Measurements from ENCODE around the gene HADH. TPM values are rescaled to one million over a fixed set of nuclear protein-coding genes. Genes with fewer than 3 reads are reported as not detected.

Gene HADH
- total and polyA plus RNA-seq, 2 donors, result 25.7 to 41.2 TPM

GRCh38 chr4:107989162-107989536 is 540 bp upstream of the HADH start:
- H3K27me3 ChIP-seq (ENCODE audit: control insufficient read depth in 2 of 2, insufficient read depth in 1 of 2, low read length in 1 of 2), result no peaks in the 10 kb centered on the region
- H3K27ac ChIP-seq (ENCODE audit: low read depth in 1 of 2, low read length in 1 of 2), result peak overlapping the region; percentile 48 to 73
- H3K36me3 ChIP-seq (ENCODE audit: control insufficient read depth in 2 of 2, insufficient read depth in 2 of 2, low read length in 1 of 2), result no peaks in the 10 kb centered on the region
- DNase-seq (ENCODE audit: low read depth in 6 of 9, low spot score in 9 of 9), result no peak
- peak overlapping the region; percentile 76 to 90 for H3K4me3 ChIP-seq (ENCODE audit: low read length in 2 of 2)
- WGBS, result 20% methylated on average over 8 of the region's 8 CpGs
- H3K9me3 ChIP-seq (ENCODE audit: control insufficient read depth in 2 of 2, insufficient read depth in 1 of 2, low read length in 1 of 2), result no peaks in the 10 kb centered on the region
- H3K4me1 ChIP-seq (ENCODE audit: control insufficient read depth in 2 of 2, insufficient read depth in 2 of 2, low read length in 2 of 2), result peaks cover 32 to 38% of the 10 kb centered on the region in 2 donors

DNA sequence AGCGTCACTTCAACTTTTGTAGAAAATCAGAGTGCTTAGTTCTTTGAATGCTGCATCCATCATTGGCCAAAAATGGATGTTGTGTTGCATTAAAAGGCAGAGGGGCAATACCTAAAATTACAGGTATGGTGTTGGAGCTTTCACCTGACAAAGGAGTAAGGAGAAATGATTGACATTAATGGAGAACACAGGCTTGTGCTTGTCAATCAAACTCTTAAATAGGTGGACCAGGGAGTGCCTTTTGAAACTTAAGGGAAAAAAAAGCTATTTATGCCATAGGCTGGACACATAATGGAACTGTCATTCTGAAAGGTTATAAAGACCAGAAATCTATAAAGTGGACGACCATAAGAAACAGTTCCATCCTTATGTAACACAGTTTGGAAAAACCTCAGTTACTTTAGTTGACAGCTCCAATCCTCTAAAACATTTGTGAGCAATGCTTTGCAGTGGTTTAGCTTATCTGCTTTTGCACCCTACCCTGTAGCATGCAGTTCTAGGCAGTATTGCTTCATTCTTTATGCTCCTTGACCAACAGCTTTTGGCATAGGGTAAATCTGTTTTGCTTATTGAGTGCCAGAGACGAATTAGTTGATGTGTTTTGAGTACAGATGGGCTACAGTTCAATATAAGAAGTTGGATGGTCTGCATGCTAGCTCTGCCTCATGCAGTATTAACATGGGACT is 2.4 kb downstream of the HADH start:
- peaks cover 46 to 60% of the 10 kb centered on the region in 2 donors for H3K4me1 ChIP-seq (ENCODE audit: control insufficient read depth in 2 of 2, insufficient read depth in 2 of 2, low read length in 2 of 2)
- H3K4me3 ChIP-seq (ENCODE audit: low read length in 2 of 2), result peak overlapping the region in 1 of 2 donors; percentile 90
- H3K9me3 ChIP-seq (ENCODE audit: control insufficient read depth in 2 of 2, insufficient read depth in 1 of 2, low read length in 1 of 2), result no peaks in the 10 kb centered on the region
- peak overlapping the region in 1 of 2 donors; percentile 0 for H3K27ac ChIP-seq (ENCODE audit: low read depth in 1 of 2, low read length in 1 of 2)
- WGBS, result 91% methylated on average over 3 of the region's 3 CpGs
- no peak for DNase-seq (ENCODE audit: low read depth in 6 of 9, low spot score in 9 of 9)
- no peaks in the 10 kb centered on the region for H3K27me3 ChIP-seq (ENCODE audit: control insufficient read depth in 2 of 2, insufficient read depth in 1 of 2, low read length in 1 of 2)
- H3K36me3 ChIP-seq (ENCODE audit: control insufficient read depth in 2 of 2, insufficient read depth in 2 of 2, low read length in 1 of 2), result peaks cover 0 to 15% of the 10 kb centered on the region in 2 donors

DNA sequence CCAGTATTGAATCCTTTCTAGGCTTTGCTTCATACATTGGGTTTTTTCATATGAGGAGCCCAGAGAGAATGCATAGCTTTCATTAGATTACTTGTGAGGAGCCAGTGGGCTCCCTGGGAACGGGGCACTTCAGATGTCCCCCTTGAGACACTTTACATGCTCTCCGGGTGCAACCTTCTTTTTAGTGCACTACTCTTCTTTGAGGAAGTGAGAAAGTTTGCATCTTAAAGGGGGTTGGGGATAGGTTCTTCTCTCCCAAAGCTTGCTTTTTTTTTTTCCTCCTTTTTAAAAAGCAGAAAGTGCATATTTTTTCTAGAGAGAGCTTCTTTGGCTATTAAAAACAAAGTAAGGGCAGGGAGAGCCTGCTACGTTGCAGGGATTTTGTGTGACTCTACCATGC is 4.3 kb downstream of the HADH start:
- Histone ChIP-seq H3K27ac (ENCODE audit: low read depth in 1 of 2, low read length in 1 of 2) (peak overlapping the region; percentile 22 to 42), H3K4me3 (ENCODE audit: low read length in 2 of 2) (peak overlapping the region in 1 of 2 donors; percentile 33), H3K27me3 (ENCODE audit: control insufficient read depth in 2 of 2, insufficient read depth in 1 of 2, low read length in 1 of 2) (no peaks in the 10 kb centered on the region), H3K4me1 (ENCODE audit: control insufficient read depth in 2 of 2, insufficient read depth in 2 of 2, low read length in 2 of 2) (peaks cover 54 to 63% of the 10 kb centered on the region in 2 donors), H3K36me3 (ENCODE audit: control insufficient read depth in 2 of 2, insufficient read depth in 2 of 2, low read length in 1 of 2) (peaks cover 2 to 31% of the 10 kb centered on the region in 2 donors), H3K9me3 (ENCODE audit: control insufficient read depth in 2 of 2, insufficient read depth in 1 of 2, low read length in 1 of 2) (no peaks in the 10 kb centered on the region)
- peak in 1 of 9 donors; percentile 45 for DNase-seq (ENCODE audit: low read depth in 6 of 9, low spot score in 9 of 9)
- 29% methylated on average over 3 of the region's 3 CpGs for WGBS

DNA sequence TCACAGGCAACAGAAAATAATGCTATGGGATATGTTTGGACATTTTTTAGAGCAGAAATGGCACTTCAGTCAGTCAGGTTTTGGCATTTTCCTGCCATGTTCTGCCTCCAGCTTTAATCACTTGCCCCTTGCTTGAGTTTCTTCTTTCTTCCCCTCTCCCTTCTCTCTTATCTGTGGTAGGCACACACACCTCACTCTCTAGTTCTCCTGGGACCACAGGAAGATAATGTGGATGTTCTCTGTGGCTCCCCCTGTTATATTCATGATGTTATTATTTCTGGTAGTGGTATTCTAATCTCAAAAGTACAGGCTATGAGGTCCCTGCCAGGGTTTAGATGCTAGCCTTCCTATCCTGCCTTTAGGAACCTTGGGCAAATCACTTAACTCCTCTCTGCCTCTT is 5.2 kb downstream of the HADH start:
- H3K27ac ChIP-seq (ENCODE audit: low read depth in 1 of 2, low read length in 1 of 2), result no peak overlapping the region
- H3K4me3 ChIP-seq (ENCODE audit: low read length in 2 of 2), result no peak overlapping the region
- no peak for DNase-seq (ENCODE audit: low read depth in 6 of 9, low spot score in 9 of 9)
- H3K9me3 ChIP-seq (ENCODE audit: control insufficient read depth in 2 of 2, insufficient read depth in 1 of 2, low read length in 1 of 2), result no peaks in the 10 kb centered on the region
- peaks cover 4 to 35% of the 10 kb centered on the region in 2 donors for H3K36me3 ChIP-seq (ENCODE audit: control insufficient read depth in 2 of 2, insufficient read depth in 2 of 2, low read length in 1 of 2)
- peaks cover 52 to 58% of the 10 kb centered on the region in 2 donors for H3K4me1 ChIP-seq (ENCODE audit: control insufficient read depth in 2 of 2, insufficient read depth in 2 of 2, low read length in 2 of 2)
- no peaks in the 10 kb centered on the region for H3K27me3 ChIP-seq (ENCODE audit: control insufficient read depth in 2 of 2, insufficient read depth in 1 of 2, low read length in 1 of 2)

DNA sequence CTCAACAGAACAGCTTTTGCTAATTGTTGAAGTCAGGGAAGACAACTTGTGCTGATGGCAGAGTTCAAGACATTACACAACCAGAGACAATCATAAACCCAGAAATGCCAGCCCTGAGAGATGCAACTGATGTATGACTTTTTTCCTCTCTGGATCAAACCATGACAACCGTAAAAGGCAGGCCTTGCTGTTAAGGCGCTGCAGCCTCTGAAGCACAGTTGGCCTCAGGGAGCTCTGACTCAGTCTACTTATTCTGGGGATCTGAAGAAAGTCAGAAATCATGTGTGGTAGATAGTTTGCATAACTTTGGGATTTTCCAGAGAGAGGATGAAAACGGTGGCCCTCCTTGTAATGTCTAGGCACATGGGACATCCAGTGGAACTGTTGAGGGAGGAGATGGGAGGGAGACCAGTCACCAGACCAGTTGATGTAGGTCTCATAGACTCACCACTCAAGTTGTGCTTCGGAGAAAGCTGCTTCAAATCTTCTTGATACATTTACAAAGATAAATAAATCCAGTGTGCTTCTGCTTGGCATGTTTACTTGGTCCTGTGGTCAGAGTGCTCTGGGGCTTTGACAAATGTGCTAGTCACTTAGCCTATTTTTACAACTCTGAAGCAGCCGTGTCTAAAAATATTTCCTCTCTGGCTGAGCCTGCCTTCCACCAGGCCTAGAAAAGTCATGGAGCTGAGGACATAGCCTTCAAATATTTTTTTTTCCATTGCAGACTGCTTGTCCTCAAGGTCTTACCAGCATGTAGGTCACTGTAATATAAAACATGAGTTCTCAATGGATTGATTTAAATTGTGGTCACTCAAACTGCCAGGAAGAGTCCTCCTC is 7.5 kb downstream of the HADH start:
- WGBS, result 81% methylated on average over 5 of the region's 5 CpGs
- H3K9me3 ChIP-seq (ENCODE audit: control insufficient read depth in 2 of 2, insufficient read depth in 1 of 2, low read length in 1 of 2), result no peaks in the 10 kb centered on the region
- H3K27me3 ChIP-seq (ENCODE audit: control insufficient read depth in 2 of 2, insufficient read depth in 1 of 2, low read length in 1 of 2), result no peaks in the 10 kb centered on the region
- no peak overlapping the region for H3K27ac ChIP-seq (ENCODE audit: low read depth in 1 of 2, low read length in 1 of 2)
- peaks cover 42 to 45% of the 10 kb centered on the region in 2 donors for H3K4me1 ChIP-seq (ENCODE audit: control insufficient read depth in 2 of 2, insufficient read depth in 2 of 2, low read length in 2 of 2)
- DNase-seq (ENCODE audit: low read depth in 6 of 9, low spot score in 9 of 9), result peak in 1 of 9 donors; percentile 51
- H3K36me3 ChIP-seq (ENCODE audit: control insufficient read depth in 2 of 2, insufficient read depth in 2 of 2, low read length in 1 of 2), result peaks cover 4 to 45% of the 10 kb centered on the region in 2 donors
- H3K4me3 ChIP-seq (ENCODE audit: low read length in 2 of 2), result no peak overlapping the region

DNA sequence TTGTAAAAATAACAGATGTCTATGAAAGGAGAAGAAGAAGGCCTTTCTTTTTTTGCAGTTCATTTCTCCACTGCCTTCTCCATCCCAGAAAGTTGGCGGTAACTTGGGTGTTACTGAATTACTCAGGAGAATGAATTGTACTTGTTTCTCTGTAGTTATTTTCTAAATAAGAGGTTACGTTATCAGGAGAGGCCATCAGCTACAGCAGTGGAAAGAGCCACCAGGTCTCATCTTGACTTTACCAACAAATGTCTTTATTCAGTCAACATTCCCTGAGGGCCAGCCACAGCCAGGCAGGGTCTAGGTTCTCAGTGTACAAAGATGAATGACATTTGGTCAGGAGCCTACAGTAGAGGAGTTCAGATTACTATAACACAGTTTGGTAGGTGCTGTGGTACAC is 8.1 kb downstream of the HADH start:
- Histone ChIP-seq H3K4me1 (ENCODE audit: control insufficient read depth in 2 of 2, insufficient read depth in 2 of 2, low read length in 2 of 2) (peaks cover 40 to 43% of the 10 kb centered on the region in 2 donors), H3K27ac (ENCODE audit: low read depth in 1 of 2, low read length in 1 of 2) (no peak overlapping the region), H3K9me3 (ENCODE audit: control insufficient read depth in 2 of 2, insufficient read depth in 1 of 2, low read length in 1 of 2) (no peaks in the 10 kb centered on the region), H3K4me3 (ENCODE audit: low read length in 2 of 2) (no peak overlapping the region), H3K36me3 (ENCODE audit: control insufficient read depth in 2 of 2, insufficient read depth in 2 of 2, low read length in 1 of 2) (peaks cover 5 to 48% of the 10 kb centered on the region in 2 donors), H3K27me3 (ENCODE audit: control insufficient read depth in 2 of 2, insufficient read depth in 1 of 2, low read length in 1 of 2) (no peaks in the 10 kb centered on the region)
- 100% methylated on average over 2 of the region's 2 CpGs for WGBS
- no peak for DNase-seq (ENCODE audit: low read depth in 6 of 9, low spot score in 9 of 9)

DNA sequence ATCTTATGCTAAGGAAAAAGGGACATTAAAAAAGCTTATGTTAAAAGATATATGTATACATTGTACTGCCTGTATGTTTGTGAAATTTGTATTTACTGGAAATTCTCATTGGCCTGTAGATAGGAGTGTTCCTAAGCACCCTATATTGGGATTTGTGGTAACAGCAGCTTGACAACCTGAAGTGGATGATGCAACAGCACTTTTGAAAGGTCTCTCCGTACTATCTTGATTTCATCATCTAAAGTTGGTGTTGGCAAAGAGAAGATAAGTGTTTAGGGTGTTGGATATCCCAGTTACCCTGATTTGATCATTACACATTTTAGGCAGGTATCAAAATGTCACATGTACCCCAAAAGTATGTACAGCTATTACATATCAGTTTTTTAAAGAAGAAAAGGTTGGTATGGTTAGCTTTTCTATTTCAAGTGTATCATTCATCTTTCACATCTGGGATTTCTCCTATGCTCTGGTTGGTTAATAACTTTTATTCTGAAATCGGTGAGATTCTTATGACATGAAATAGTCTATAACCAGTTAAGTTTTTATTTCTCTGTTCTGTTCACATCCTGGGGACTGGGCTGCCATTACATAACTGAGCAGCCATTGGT is 10.3 kb downstream of the HADH start:
- no peak for DNase-seq (ENCODE audit: low read depth in 6 of 9, low spot score in 9 of 9)
- no peak overlapping the region for H3K27ac ChIP-seq (ENCODE audit: low read depth in 1 of 2, low read length in 1 of 2)
- no peak overlapping the region for H3K4me3 ChIP-seq (ENCODE audit: low read length in 2 of 2)
- no peaks in the 10 kb centered on the region for H3K9me3 ChIP-seq (ENCODE audit: control insufficient read depth in 2 of 2, insufficient read depth in 1 of 2, low read length in 1 of 2)
- no peaks in the 10 kb centered on the region for H3K27me3 ChIP-seq (ENCODE audit: control insufficient read depth in 2 of 2, insufficient read depth in 1 of 2, low read length in 1 of 2)
- 94% methylated on average over 2 of the region's 2 CpGs for WGBS
- peaks cover 40 to 45% of the 10 kb centered on the region in 2 donors for H3K4me1 ChIP-seq (ENCODE audit: control insufficient read depth in 2 of 2, insufficient read depth in 2 of 2, low read length in 2 of 2)
- H3K36me3 ChIP-seq (ENCODE audit: control insufficient read depth in 2 of 2, insufficient read depth in 2 of 2, low read length in 1 of 2), result peaks cover 6 to 45% of the 10 kb centered on the region in 2 donors

DNA sequence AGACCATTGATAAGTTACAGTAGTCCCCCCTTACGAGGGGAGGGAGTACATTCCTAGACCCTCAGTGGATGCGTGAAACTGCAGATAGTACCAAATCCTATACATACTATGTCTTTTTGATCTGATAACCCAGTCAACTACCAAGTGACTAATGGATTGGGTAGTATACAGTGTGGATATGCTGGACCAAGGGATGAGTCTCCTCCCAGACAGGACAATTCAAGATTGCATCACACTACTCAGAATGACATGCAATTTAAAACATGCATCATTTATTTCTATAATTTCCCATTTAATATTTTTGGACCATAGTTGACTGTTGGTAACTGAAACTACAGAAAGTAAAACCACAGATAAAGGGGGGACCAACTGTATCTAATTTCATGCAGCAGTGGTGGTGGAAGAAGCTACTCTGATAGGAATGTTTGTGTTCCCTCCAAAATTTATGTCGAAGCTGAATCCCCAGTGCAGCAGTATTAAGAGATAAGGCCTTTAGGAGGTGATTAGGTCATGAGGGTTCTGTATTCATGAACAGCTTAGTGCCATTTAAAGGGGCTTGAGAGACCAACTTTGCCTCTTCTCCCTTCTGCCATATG is 11.9 kb downstream of the HADH start:
- peaks cover 6 to 37% of the 10 kb centered on the region in 2 donors for H3K36me3 ChIP-seq (ENCODE audit: control insufficient read depth in 2 of 2, insufficient read depth in 2 of 2, low read length in 1 of 2)
- 94% methylated on average over 3 of the region's 3 CpGs for WGBS
- peaks cover 48 to 49% of the 10 kb centered on the region in 2 donors for H3K4me1 ChIP-seq (ENCODE audit: control insufficient read depth in 2 of 2, insufficient read depth in 2 of 2, low read length in 2 of 2)
- no peak overlapping the region for H3K4me3 ChIP-seq (ENCODE audit: low read length in 2 of 2)
- no peak overlapping the region for H3K27ac ChIP-seq (ENCODE audit: low read depth in 1 of 2, low read length in 1 of 2)
- no peaks in the 10 kb centered on the region for H3K27me3 ChIP-seq (ENCODE audit: control insufficient read depth in 2 of 2, insufficient read depth in 1 of 2, low read length in 1 of 2)
- no peak for DNase-seq (ENCODE audit: low read depth in 6 of 9, low spot score in 9 of 9)
- H3K9me3 ChIP-seq (ENCODE audit: control insufficient read depth in 2 of 2, insufficient read depth in 1 of 2, low read length in 1 of 2), result no peaks in the 10 kb centered on the region

Data from thymus (tissue), 11 donors.